GM12892 (cell line): ENCODE data around the gene MAG.

ENCODE experiments used
- POLR2A ChIP-seq: IDR thresholded peaks from 2 replicates; pipeline ENCODE4 v1.6.1; 2011; ENCODE audit warnings: low read depth, low read length, control low read depth
- POLR2AphosphoS5 ChIP-seq: IDR thresholded peaks from 2 replicates; pipeline ENCODE4 v1.6.1; 2011; ENCODE audit warnings: low read depth, low read length, control low read depth

GRCh38 chr19:35344511-35345031 is 52.6 kb downstream of the MAG start:
- TF ChIP-seq POLR2A (no peak; the same call in 1 of the 2 replicates), POLR2AphosphoS5 (peak; percentile 65)
